ENCODE measurements around the gene UVSSA.

The UVSSA gene

GRCh38 chr4:1353186-1354055, 6.4 kb downstream of the UVSSA start:
- Histone ChIP-seq H3K9me3 (replicated peaks; ENCODE audit: insufficient read depth, low read length) (no peaks in the 10 kb centered on the region), H3K4me3 (ENCODE audit: low read length) (no peak overlapping the region), H3K27ac (ENCODE audit: low read length) (no peak overlapping the region), H3K36me3 (replicated peaks; ENCODE audit: insufficient read depth, low read length) (no peaks in the 10 kb centered on the region), H2AFZ (ENCODE audit: low read length) (no peak overlapping the region), H4K20me1 (ENCODE audit: insufficient read depth, low read length) (no peaks in the 10 kb centered on the region), H3K79me2 (ENCODE audit: low read length) (peaks cover under 1% of the 10 kb centered on the region), H3K27me3 (replicated peaks; ENCODE audit: insufficient read depth, low read length) (no peaks in the 10 kb centered on the region), H3F3A (ENCODE audit: insufficient read depth, low read length) (no peaks in the 10 kb centered on the region), H3K9ac (ENCODE audit: low read length) (no peak overlapping the region), H3K4me2 (ENCODE audit: low read depth, low read length) (no peak overlapping the region), H3K4me1 (ENCODE audit: low read length) (no peaks in the 10 kb centered on the region; the same call in 1 of the 2 replicates), H3K9me2 (replicated peaks; ENCODE audit: insufficient read depth, low read length) (no peaks in the 10 kb centered on the region)
- TF ChIP-seq CTCF (IDR thresholded peaks at IDR 0.05; ENCODE audit: low read length) = no peak
- no peak for TF ChIP-seq EZH2 (optimal IDR thresholded peaks at IDR 0.05; ENCODE audit: low read depth, low read length)
- TF ChIP-seq EZH2phosphoT487 (IDR thresholded peaks at IDR 0.05; ENCODE audit: low read length) = no peak
- no peak for DNase-seq

- H3K27ac ChIP-seq (ENCODE audit: low read length) = no peak overlapping the region
Observed at GRCh38 chr4:1354136-1354982, 7.4 kb downstream of the UVSSA start.

GRCh38 chr4:1354983-1355275, 7.9 kb downstream of the UVSSA start:
- H3K27me3 ChIP-seq (replicated peaks; ENCODE audit: insufficient read depth, low read length) = no peaks in the 10 kb centered on the region
- H3K27ac ChIP-seq (ENCODE audit: low read length) = no peak overlapping the region
- no peak overlapping the region for H3K9ac ChIP-seq (ENCODE audit: low read length)
- no peak overlapping the region for H3K4me2 ChIP-seq (ENCODE audit: low read depth, low read length)
- no peak overlapping the region for H3K4me3 ChIP-seq (ENCODE audit: low read length)
- H4K20me1 ChIP-seq (ENCODE audit: insufficient read depth, low read length) = no peaks in the 10 kb centered on the region
- no peaks in the 10 kb centered on the region for H3K9me3 ChIP-seq (replicated peaks; ENCODE audit: insufficient read depth, low read length)
- H3K36me3 ChIP-seq (replicated peaks; ENCODE audit: insufficient read depth, low read length) = no peaks in the 10 kb centered on the region
- DNase-seq = no peak
- H2AFZ ChIP-seq (ENCODE audit: low read length) = no peak overlapping the region
- H3F3A ChIP-seq (ENCODE audit: insufficient read depth, low read length) = no peaks in the 10 kb centered on the region
- TF ChIP-seq CTCF (IDR thresholded peaks at IDR 0.05; ENCODE audit: low read length) (no peak), EZH2 (optimal IDR thresholded peaks at IDR 0.05; ENCODE audit: low read depth, low read length) (no peak), EZH2phosphoT487 (IDR thresholded peaks at IDR 0.05; ENCODE audit: low read length) (no peak)
- no peaks in the 10 kb centered on the region; the same call in 1 of the 2 replicates for H3K4me1 ChIP-seq (ENCODE audit: low read length)
- H3K9me2 ChIP-seq (replicated peaks; ENCODE audit: insufficient read depth, low read length) = no peaks in the 10 kb centered on the region
- no peaks in the 10 kb centered on the region for H3K79me2 ChIP-seq (ENCODE audit: low read length)

More at GRCh38 chr4:1354136-1354982, 7.4 kb downstream of the UVSSA start:
- H3K79me2 ChIP-seq (ENCODE audit: low read length) = no peaks in the 10 kb centered on the region
- no peaks in the 10 kb centered on the region for H3K27me3 ChIP-seq (replicated peaks; ENCODE audit: insufficient read depth, low read length)
- H2AFZ ChIP-seq (ENCODE audit: low read length) = no peak overlapping the region
- H3K4me3 ChIP-seq (ENCODE audit: low read length) = no peak overlapping the region
- no peaks in the 10 kb centered on the region for H3F3A ChIP-seq (ENCODE audit: insufficient read depth, low read length)
- DNase-seq = no peak
- H3K4me1 ChIP-seq (ENCODE audit: low read length) = no peaks in the 10 kb centered on the region; the same call in 1 of the 2 replicates
- no peaks in the 10 kb centered on the region for H3K9me2 ChIP-seq (replicated peaks; ENCODE audit: insufficient read depth, low read length)
- no peaks in the 10 kb centered on the region for H3K9me3 ChIP-seq (replicated peaks; ENCODE audit: insufficient read depth, low read length)
- H3K4me2 ChIP-seq (ENCODE audit: low read depth, low read length) = no peak overlapping the region
- H3K36me3 ChIP-seq (replicated peaks; ENCODE audit: insufficient read depth, low read length) = no peaks in the 10 kb centered on the region
- H4K20me1 ChIP-seq (ENCODE audit: insufficient read depth, low read length) = no peaks in the 10 kb centered on the region
- no peak overlapping the region for H3K9ac ChIP-seq (ENCODE audit: low read length)
- TF ChIP-seq EZH2phosphoT487 (IDR thresholded peaks at IDR 0.05; ENCODE audit: low read length) (no peak), EZH2 (optimal IDR thresholded peaks at IDR 0.05; ENCODE audit: low read depth, low read length) (no peak), CTCF (IDR thresholded peaks at IDR 0.05; ENCODE audit: low read length) (no peak)

Measured in MM.1S (cell line).